Neural cell (in vitro differentiated cells): ENCODE results near the gene CSPG4. TPM values are rescaled to one million over a fixed set of nuclear protein-coding genes. Genes with fewer than 3 reads are reported as not detected.

Experiments
- H2AFZ ChIP-seq: fragments of 200-600, 300-800 bp; sonication (generic), shearing (Covaris generic); 2 replicates; pipeline ENCODE4 v1.6.0; 2014; ENCODE audit warnings: low read depth, mild to moderate bottlenecking, antibody characterized with exemption, low read length, moderate library complexity
- H3F3A ChIP-seq: fragments of 200-600 bp; shearing (Covaris generic); 2 replicates; pipeline ENCODE4 v1.6.1; 2016; ENCODE audit warnings: mild to moderate bottlenecking, moderate library complexity, mixed read lengths, antibody characterized with exemption, low read length; ENCODE audit not compliant: insufficient read depth, poor library complexity, severe bottlenecking
- H3K27ac ChIP-seq: fragments of 200-600, 300-800 bp; sonication (generic), shearing (Covaris generic); 2 replicates; pipeline ENCODE4 v1.5.1; 2014; ENCODE audit warnings: mild to moderate bottlenecking, low read length, moderate library complexity
- H3K27me3 ChIP-seq: fragments of 300-800, 200-600 bp; sonication (generic), shearing (Covaris generic); 2 replicates; pipeline ENCODE4 v1.6.0; 2014; ENCODE audit warnings: mild to moderate bottlenecking, low read depth, low read length, moderate library complexity; ENCODE audit not compliant: insufficient read depth
- H3K36me3 ChIP-seq: fragments of 300-800, 200-600 bp; sonication (generic), shearing (Covaris generic); 2 replicates; pipeline ENCODE4 v1.5.1; 2014; ENCODE audit warnings: mild to moderate bottlenecking, antibody characterized with exemption, low read length, moderate library complexity; ENCODE audit not compliant: insufficient read depth
- H3K4me2 ChIP-seq: fragments of 300-800, 200-600 bp; sonication (generic), shearing (Covaris generic); 2 replicates; pipeline ENCODE4 v1.6.0; 2014; ENCODE audit warnings: mild to moderate bottlenecking, low read length
- H3K4me3 ChIP-seq: fragments of 300-800, 200-600 bp; sonication (generic), shearing (Covaris generic); 2 replicates; pipeline ENCODE4 v1.5.1; 2014; ENCODE audit warnings: mild to moderate bottlenecking, low read length, moderate library complexity
- H3K79me2 ChIP-seq: fragments of 200-600 bp; shearing (Covaris generic); replicated peaks from 2 replicates; pipeline ENCODE4 v1.6.0; 2014; ENCODE audit warnings: mild to moderate bottlenecking, low read length, moderate library complexity; ENCODE audit not compliant: insufficient read depth
- H3K9ac ChIP-seq: fragments of 300-800, 200-600 bp; sonication (generic), shearing (Covaris generic); 2 replicates; pipeline ENCODE4 v1.6.1; 2016; ENCODE audit warnings: mild to moderate bottlenecking, low read length, mixed read lengths
- H3K9me2 ChIP-seq: fragments of 200-600 bp; shearing (Covaris generic); 2 replicates; pipeline ENCODE4 v1.6.1; 2016; ENCODE audit warnings: mild to moderate bottlenecking, low read length, mixed read lengths; ENCODE audit not compliant: insufficient read depth
- H3K9me3 ChIP-seq: fragments of 200-600, 300-800 bp; sonication (generic), shearing (Covaris generic); 2 replicates; pipeline ENCODE4 v1.6.1; 2016; ENCODE audit warnings: mild to moderate bottlenecking, mixed run types, low read length, moderate library complexity, mixed read lengths
- H4K20me1 ChIP-seq: fragments of 200-600 bp; shearing (Covaris generic); 2 replicates; pipeline ENCODE4 v1.6.1; 2016; ENCODE audit warnings: mild to moderate bottlenecking, mixed run types; ENCODE audit not compliant: insufficient read depth
- CTCF ChIP-seq: fragments of 450-650 bp; IDR thresholded peaks from 2 replicates; pipeline ENCODE4 v1.5.1; 2014; ENCODE audit warnings: antibody characterized with exemption, mild to moderate bottlenecking, moderate library complexity; ENCODE audit not compliant: poor library complexity, severe bottlenecking
- EP300 ChIP-seq: fragments of 450-650 bp; conservative IDR thresholded peaks from 2 replicates; pipeline ENCODE4 v1.6.1; 2014; ENCODE audit warnings: antibody characterized with exemption, mild to moderate bottlenecking, moderate library complexity; ENCODE audit not compliant: poor library complexity, severe bottlenecking
- EZH2 ChIP-seq: fragments of 200-600, 300-800 bp; shearing (Covaris generic), sonication (generic); IDR thresholded peaks from 2 replicates; pipeline ENCODE4 v1.6.1; 2014; ENCODE audit warnings: antibody characterized with exemption, low read length, borderline replicate concordance, mild to moderate bottlenecking; ENCODE audit not compliant: insufficient read depth, poor library complexity, severe bottlenecking
- MXI1 ChIP-seq: fragments of 450-650 bp; conservative IDR thresholded peaks from 2 replicates; pipeline ENCODE4 v1.6.1; 2014; ENCODE audit warnings: antibody characterized with exemption, mild to moderate bottlenecking; ENCODE audit not compliant: poor library complexity, severe bottlenecking
- POLR2AphosphoS5 ChIP-seq: IDR thresholded peaks from 2 replicates; pipeline ENCODE4 v1.6.1; 2012
- RAD21 ChIP-seq: fragments of 450-650 bp; conservative IDR thresholded peaks from 2 replicates; pipeline ENCODE4 v1.6.1; 2014; ENCODE audit warnings: antibody characterized with exemption, mild to moderate bottlenecking, moderate library complexity
- REST ChIP-seq: IDR thresholded peaks from 2 replicates; pipeline ENCODE4 v1.6.1; 2012; ENCODE audit warnings: borderline replicate concordance
- SMC3 ChIP-seq: fragments of 450-650 bp; conservative IDR thresholded peaks from 2 replicates; pipeline ENCODE4 v1.6.1; 2014; ENCODE audit warnings: antibody characterized with exemption, mild to moderate bottlenecking, moderate library complexity; ENCODE audit not compliant: poor library complexity
- TAF1 ChIP-seq: IDR thresholded peaks from 2 replicates; pipeline ENCODE4 v1.6.1; 2012; ENCODE audit warnings: low read depth
- polyA plus RNA-seq: library from polyadenylated mRNA; depleted of rRNA; stranded (reverse); fragments of >200 nt; gene quantifications from 2 replicates; pipeline ENCODE4 v1.2.3, GENCODE V29; 2014

Gene CSPG4
- polyA plus RNA-seq, 1 donor from 2014 or later: not detected

GRCh38 chr15:75723171-75723846 lies 10.7 kb upstream of the CSPG4 start:
- Histone ChIP-seq H2AFZ (no peak overlapping the region), H3F3A (no peaks in the 10 kb centered on the region), H3K9me2 (no peaks in the 10 kb centered on the region), H3K9ac (no peak overlapping the region), H3K27ac (peak overlapping the region; percentile 31), H4K20me1 (no peaks in the 10 kb centered on the region), H3K79me2 (no peaks in the 10 kb centered on the region), H3K4me3 (no peak overlapping the region), H3K27me3 (peaks cover 7% of the 10 kb centered on the region), H3K36me3 (no peaks in the 10 kb centered on the region), H3K4me2 (no peak overlapping the region), H3K9me3 (no peaks in the 10 kb centered on the region)
- TF ChIP-seq POLR2AphosphoS5 (no peak), SMC3 (no peak), RAD21 (no peak), EP300 (no peak), TAF1 (no peak), CTCF (no peak), REST (no peak), MXI1 (no peak), EZH2 (no peak)

GRCh38 chr15:75721923-75722870 lies 9.5 kb upstream of the CSPG4 start:
- no peaks in the 10 kb centered on the region for H3K79me2 ChIP-seq
- H3K36me3 ChIP-seq: no peaks in the 10 kb centered on the region
- no peak overlapping the region for H3K4me3 ChIP-seq
- H3F3A ChIP-seq: no peaks in the 10 kb centered on the region
- TF ChIP-seq RAD21 (no peak), CTCF (no peak), POLR2AphosphoS5 (no peak), EZH2 (no peak), REST (no peak), TAF1 (no peak), SMC3 (no peak), EP300 (no peak), MXI1 (no peak)
- peaks cover 3% of the 10 kb centered on the region for H3K27me3 ChIP-seq
- H3K9me3 ChIP-seq: no peaks in the 10 kb centered on the region
- H3K4me2 ChIP-seq: no peak overlapping the region
- no peaks in the 10 kb centered on the region for H3K9me2 ChIP-seq
- H3K9ac ChIP-seq: no peak overlapping the region
- no peak overlapping the region for H2AFZ ChIP-seq
- no peaks in the 10 kb centered on the region for H4K20me1 ChIP-seq
- no peak overlapping the region for H3K27ac ChIP-seq
